Lower leg skin (tissue), 3 donors: ENCODE measurements around the gene VWA5B1.

ENCODE experiments used
- POLR2A ChIP-seq, 2 donors: fragments of 450-650 bp; IDR thresholded peaks; one replicate each; pipeline ENCODE4 v1.6.1; 2016 to 2017; ENCODE audit warnings: antibody characterized with exemption in 2 of 2, mild to moderate bottlenecking in 1 of 2, moderate library complexity in 1 of 2
- TF ChIP-seq, protein P1 (sequence below), 3 donors: fragments of 450-650 bp; IDR thresholded peaks; one replicate each; pipeline ENCODE4 v1.5.1; 2016; ENCODE audit warnings: antibody characterized with exemption in 3 of 3, mild to moderate bottlenecking in 3 of 3, moderate library complexity in 2 of 3

DNA sequence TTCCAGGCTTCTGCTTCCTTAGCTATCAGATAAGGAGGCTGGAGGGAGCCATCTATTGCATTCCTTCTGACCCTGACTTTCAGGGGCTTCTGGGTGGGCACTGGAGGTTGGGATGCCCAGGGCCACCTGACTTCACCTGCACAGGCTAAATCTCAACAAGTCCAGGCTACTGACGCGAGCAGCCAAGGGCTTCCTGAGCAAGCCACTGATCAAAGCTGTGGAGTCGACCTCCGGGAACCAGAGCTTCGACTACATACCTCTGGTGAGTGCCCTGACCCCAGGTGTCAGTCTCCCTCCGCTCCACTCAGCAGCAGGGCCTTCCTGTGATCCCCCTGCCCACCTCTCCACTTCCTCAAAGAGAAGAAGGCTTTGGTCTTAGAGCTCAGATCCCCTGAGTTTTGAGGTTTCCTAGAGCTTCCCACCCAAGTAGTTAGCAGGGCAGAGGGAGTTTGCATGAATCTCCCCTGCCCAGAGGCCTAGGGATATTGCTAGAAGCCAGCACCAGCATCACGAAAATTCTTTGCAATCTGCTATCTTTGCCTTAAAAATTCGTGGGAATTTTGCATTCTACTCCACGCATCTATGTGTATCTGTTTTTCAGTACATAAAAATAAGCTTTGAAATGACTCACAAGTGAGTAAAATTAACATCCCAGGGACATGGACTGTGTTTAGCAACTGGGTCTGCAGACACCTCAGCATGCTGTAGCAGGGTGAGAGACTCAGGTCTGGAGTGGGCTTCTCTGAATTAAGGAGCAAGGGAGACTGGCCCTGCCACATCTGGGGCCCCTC lies 61.4 kb downstream of the VWA5B1 start:
- TF ChIP-seq, protein P1, sequence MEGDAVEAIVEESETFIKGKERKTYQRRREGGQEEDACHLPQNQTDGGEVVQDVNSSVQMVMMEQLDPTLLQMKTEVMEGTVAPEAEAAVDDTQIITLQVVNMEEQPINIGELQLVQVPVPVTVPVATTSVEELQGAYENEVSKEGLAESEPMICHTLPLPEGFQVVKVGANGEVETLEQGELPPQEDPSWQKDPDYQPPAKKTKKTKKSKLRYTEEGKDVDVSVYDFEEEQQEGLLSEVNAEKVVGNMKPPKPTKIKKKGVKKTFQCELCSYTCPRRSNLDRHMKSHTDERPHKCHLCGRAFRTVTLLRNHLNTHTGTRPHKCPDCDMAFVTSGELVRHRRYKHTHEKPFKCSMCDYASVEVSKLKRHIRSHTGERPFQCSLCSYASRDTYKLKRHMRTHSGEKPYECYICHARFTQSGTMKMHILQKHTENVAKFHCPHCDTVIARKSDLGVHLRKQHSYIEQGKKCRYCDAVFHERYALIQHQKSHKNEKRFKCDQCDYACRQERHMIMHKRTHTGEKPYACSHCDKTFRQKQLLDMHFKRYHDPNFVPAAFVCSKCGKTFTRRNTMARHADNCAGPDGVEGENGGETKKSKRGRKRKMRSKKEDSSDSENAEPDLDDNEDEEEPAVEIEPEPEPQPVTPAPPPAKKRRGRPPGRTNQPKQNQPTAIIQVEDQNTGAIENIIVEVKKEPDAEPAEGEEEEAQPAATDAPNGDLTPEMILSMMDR (IDR thresholded peaks at IDR 0.05), result no peak
- no peak for TF ChIP-seq POLR2A (IDR thresholded peaks at IDR 0.05)
